Effector memory CD8-positive, alpha-beta T cell (primary cell): ENCODE measurements around the gene INTS4.
"Not testable (repeated sequence)": the region's sequence is repeated elsewhere in the genome, so short reads cannot be mapped to it uniquely, and the experiment has no call there.

Source experiments
- ATAC-seq: fragments of 150-1000 bp; cut with Tn5 transposase; replicated peaks from 2 replicates; pipeline ENCODE4 v1.10.0; 2021; ENCODE audit warnings: mild to moderate bottlenecking, moderate library complexity
- DNase-seq, 3 experiments: peaks; one replicate each; pipeline ENCODE4 v3.0.0; 2021
- H3K27ac Mint-ChIP-seq, 2 donors: one replicate each; pipeline ENCODE4 v1.8.0; 2022; ENCODE audit warnings: mild to moderate bottlenecking in 2 of 2, mixed read lengths in 2 of 2, moderate library complexity in 2 of 2
- H3K27me3 Mint-ChIP-seq, 2 donors: one replicate each; pipeline ENCODE4 v1.8.0; 2022; ENCODE audit warnings: mixed read lengths in 2 of 2
- H3K36me3 Mint-ChIP-seq: one replicate; pipeline ENCODE4 v1.8.0; 2022; ENCODE audit warnings: mild to moderate bottlenecking, moderate library complexity, mixed read lengths; ENCODE audit not compliant: insufficient read depth
- H3K4me1 Mint-ChIP-seq, 2 donors: one replicate each; pipeline ENCODE4 v1.8.0; 2022; ENCODE audit warnings: low read depth in 2 of 2, mixed read lengths in 2 of 2
- H3K4me3 Mint-ChIP-seq, 2 donors: one replicate each; pipeline ENCODE4 v1.8.0; 2022; ENCODE audit warnings: mild to moderate bottlenecking in 2 of 2, mixed read lengths in 2 of 2, moderate library complexity in 2 of 2
- H3K9me3 Mint-ChIP-seq, 2 donors: one replicate each; pipeline ENCODE4 v1.8.0; 2022; ENCODE audit warnings: mixed read lengths in 2 of 2

Gene INTS4

GRCh38 chr11:78033040-78033439 is 38.6 kb upstream of the INTS4 start:
- no peaks in the 10 kb centered on the region for H3K36me3 Mint-ChIP-seq
- ATAC-seq (no peak), DNase-seq (no peak)
- no peaks in the 10 kb centered on the region for H3K9me3 Mint-ChIP-seq
- H3K4me1 Mint-ChIP-seq: no peaks in the 10 kb centered on the region
- no peak overlapping the region for H3K27ac Mint-ChIP-seq
- H3K4me3 Mint-ChIP-seq: no peak overlapping the region
- peaks cover 0 to 9% of the 10 kb centered on the region in 2 donors for H3K27me3 Mint-ChIP-seq

- Mint-ChIP-seq H3K9me3 (no peaks in the 10 kb centered on the region), H3K4me3 (no peak overlapping the region), H3K36me3 (no peaks in the 10 kb centered on the region), H3K27ac (no peak overlapping the region), H3K4me1 (no peaks in the 10 kb centered on the region), H3K27me3 (peaks cover 0 to 9% of the 10 kb centered on the region in 2 donors)
- ATAC-seq: no peak
- DNase-seq: no peak
These were observed 37.6 kb upstream of the INTS4 start for GRCh38 chr11:78032090-78032489.

- H3K4me1 Mint-ChIP-seq: no peaks in the 10 kb centered on the region
- no peak overlapping the region for H3K4me3 Mint-ChIP-seq
- H3K36me3 Mint-ChIP-seq: no peaks in the 10 kb centered on the region
- no peaks in the 10 kb centered on the region for H3K9me3 Mint-ChIP-seq
- ATAC-seq (no peak), DNase-seq (no peak)
- no peak overlapping the region for H3K27ac Mint-ChIP-seq
- peaks cover 0 to 9% of the 10 kb centered on the region in 2 donors for H3K27me3 Mint-ChIP-seq
These were observed 37.2 kb upstream of the INTS4 start for GRCh38 chr11:78031629-78032028.

- no peaks in the 10 kb centered on the region for H3K36me3 Mint-ChIP-seq
- no peaks in the 10 kb centered on the region for H3K4me1 Mint-ChIP-seq
- peaks cover 0 to 14% of the 10 kb centered on the region in 2 donors for H3K27me3 Mint-ChIP-seq
- H3K27ac Mint-ChIP-seq: no peak overlapping the region
- ATAC-seq (no peak), DNase-seq (no peak)
- H3K4me3 Mint-ChIP-seq: no peak overlapping the region
- H3K9me3 Mint-ChIP-seq: no peaks in the 10 kb centered on the region
These were observed 36.2 kb upstream of the INTS4 start for GRCh38 chr11:78030429-78031325.

- ATAC-seq, H3K27ac Mint-ChIP-seq, H3K4me1 Mint-ChIP-seq, H3K9me3 Mint-ChIP-seq, DNase-seq, H3K4me3 Mint-ChIP-seq, H3K36me3 Mint-ChIP-seq: not testable (repeated sequence)
- peaks cover 0 to 13% of the 10 kb centered on the region in 2 donors for H3K27me3 Mint-ChIP-seq
These were observed 34.0 kb upstream of the INTS4 start for GRCh38 chr11:78028423-78028822.

- Mint-ChIP-seq H3K4me3 (no peak overlapping the region), H3K27ac (no peak overlapping the region), H3K36me3 (no peaks in the 10 kb centered on the region), H3K4me1 (no peaks in the 10 kb centered on the region), H3K27me3 (peaks cover 4 to 18% of the 10 kb centered on the region in 2 donors), H3K9me3 (no peaks in the 10 kb centered on the region)
- DNase-seq (no peak), ATAC-seq (no peak)
These were observed 33.3 kb upstream of the INTS4 start for GRCh38 chr11:78027759-78028158.

GRCh38 chr11:78025378-78025777 is 30.9 kb upstream of the INTS4 start:
- no peak for DNase-seq
- H3K4me1 Mint-ChIP-seq: peaks cover 0 to 2% of the 10 kb centered on the region in 2 donors
- no peak overlapping the region for H3K27ac Mint-ChIP-seq
- no peak for ATAC-seq
- no peaks in the 10 kb centered on the region for H3K9me3 Mint-ChIP-seq
- no peaks in the 10 kb centered on the region for H3K36me3 Mint-ChIP-seq
- H3K27me3 Mint-ChIP-seq: peaks cover 16 to 33% of the 10 kb centered on the region in 2 donors
- no peak overlapping the region for H3K4me3 Mint-ChIP-seq

GRCh38 chr11:78023426-78023825 is 29.0 kb upstream of the INTS4 start:
- Mint-ChIP-seq H3K27ac (no peak overlapping the region), H3K27me3 (peaks cover 16 to 33% of the 10 kb centered on the region in 2 donors), H3K9me3 (no peaks in the 10 kb centered on the region), H3K4me3 (no peak overlapping the region), H3K4me1 (peaks cover 0 to 2% of the 10 kb centered on the region in 2 donors), H3K36me3 (no peaks in the 10 kb centered on the region)
- no peak for ATAC-seq
- no peak for DNase-seq

- Mint-ChIP-seq H3K4me1 (peaks cover 0 to 2% of the 10 kb centered on the region in 2 donors), H3K27me3 (peaks cover 16 to 33% of the 10 kb centered on the region in 2 donors), H3K27ac (no peak within 1 kb of the TSS), H3K4me3 (no peak within 1 kb of the TSS), H3K36me3 (no peaks in the 10 kb centered on the region), H3K9me3 (no peaks in the 10 kb centered on the region)
- DNase-seq (no peak), ATAC-seq (no peak)
These were observed 28.2 kb upstream of the INTS4 start, which contains the start of gene KCTD14 for GRCh38 chr11:78022397-78023396. Gene KCTD14 (minus strand): TSS chr11:78023276. CDS start chr11:78023249, 27 bp downstream.

- H3K4me1 Mint-ChIP-seq: peaks cover 0 to 2% of the 10 kb centered on the region in 2 donors
- H3K27ac Mint-ChIP-seq: no peak overlapping the region
- H3K4me3 Mint-ChIP-seq: no peak overlapping the region
- peaks cover 16 to 33% of the 10 kb centered on the region in 2 donors for H3K27me3 Mint-ChIP-seq
- ATAC-seq: no peak
- no peak for DNase-seq
- no peaks in the 10 kb centered on the region for H3K36me3 Mint-ChIP-seq
- no peaks in the 10 kb centered on the region for H3K9me3 Mint-ChIP-seq
These were observed 27.1 kb upstream of the INTS4 start for GRCh38 chr11:78021611-78022010.

GRCh38 chr11:78020246-78020645 is 25.8 kb upstream of the INTS4 start:
- ATAC-seq: no peak
- no peak for DNase-seq
- H3K27me3 Mint-ChIP-seq: peaks cover 16 to 28% of the 10 kb centered on the region in 2 donors
- H3K36me3 Mint-ChIP-seq: no peaks in the 10 kb centered on the region
- peaks cover 0 to 2% of the 10 kb centered on the region in 2 donors for H3K4me1 Mint-ChIP-seq
- no peak overlapping the region for H3K27ac Mint-ChIP-seq
- H3K9me3 Mint-ChIP-seq: no peaks in the 10 kb centered on the region
- H3K4me3 Mint-ChIP-seq: no peak overlapping the region

GRCh38 chr11:78019808-78020207 is 25.3 kb upstream of the INTS4 start:
- Mint-ChIP-seq H3K27ac (no peak overlapping the region), H3K4me3 (no peak overlapping the region), H3K4me1 (peaks cover 0 to 2% of the 10 kb centered on the region in 2 donors), H3K27me3 (peaks cover 16 to 28% of the 10 kb centered on the region in 2 donors), H3K36me3 (no peaks in the 10 kb centered on the region), H3K9me3 (no peaks in the 10 kb centered on the region)
- DNase-seq (no peak), ATAC-seq (no peak)

GRCh38 chr11:78015878-78016277 is 21.4 kb upstream of the INTS4 start:
- DNase-seq: no peak
- H3K9me3 Mint-ChIP-seq: no peaks in the 10 kb centered on the region
- H3K36me3 Mint-ChIP-seq: no peaks in the 10 kb centered on the region
- no peak overlapping the region for H3K4me3 Mint-ChIP-seq
- no peaks in the 10 kb centered on the region for H3K4me1 Mint-ChIP-seq
- ATAC-seq: no peak
- no peaks in the 10 kb centered on the region for H3K27me3 Mint-ChIP-seq
- no peak overlapping the region for H3K27ac Mint-ChIP-seq
